ENCODE results near the gene C3orf80. TPM values are rescaled to one million over a fixed set of nuclear protein-coding genes. Genes with fewer than 3 reads are reported as not detected.

The C3orf80 gene
- polyA plus RNA-seq, 2 of the 4 experiments (the other 2 are of a cell fraction), result 1.7 to 3.7 TPM

GRCh38 chr3:160221019-160221418 is 4.2 kb upstream of the C3orf80 start:
- Histone ChIP-seq H3K27ac (no peak overlapping the region), H3K4me2 (no peak overlapping the region), H3K9me3 (no peaks in the 10 kb centered on the region), H3K4me1 (no peaks in the 10 kb centered on the region), H3K4me3 (no peak overlapping the region)
- FAIRE-seq (no peak), ATAC-seq (no peak), DNase-seq (ENCODE audit: low read depth in 1 of 2, low spot score in 1 of 2) (no peak)
- TF ChIP-seq RNF2 (IDR thresholded peaks at IDR 0.05; ENCODE audit: borderline replicate concordance, low read depth) (no peak), RFX5 (IDR thresholded peaks at IDR 0.05) (no peak), FOSB (CRISPR knock-in tag; IDR thresholded peaks at IDR 0.05) (no peak), USF2 (IDR thresholded peaks at IDR 0.05) (no peak), MAFK (IDR thresholded peaks at IDR 0.05; ENCODE audit: partially characterized antibody) (no peak), FOSL2 (IDR thresholded peaks at IDR 0.05) (no peak), FOSL2 (CRISPR knock-in tag; IDR thresholded peaks at IDR 0.05) (no peak), CBX2 (IDR thresholded peaks at IDR 0.05; ENCODE audit: borderline replicate concordance, low read depth) (no peak)
- POLR2A ChIA-PET, result no interaction called here
- 42% methylated on average over 2 of the region's 2 CpGs for WGBS (ENCODE audit: missing lambda C conversion rate)
- CTCF ChIA-PET, result interaction anchor here (2.0 to 2.7 kb wide), 2 partner anchors 25 to 58 kb away, joined by 4 to 7 read pairs; no protein-coding TSS in a partner anchor

GRCh38 chr3:160224256-160224655 is 966 bp upstream of the C3orf80 start:
- POLR2A ChIA-PET, result interaction anchor here (2.0 kb wide), 1 partner anchor 192 kb away, joined by 9 read pairs; no protein-coding TSS in a partner anchor
- WGBS (ENCODE audit: missing lambda C conversion rate), result 89% methylated on average over 12 of the region's 12 CpGs
- TF ChIP-seq E2F6 (IDR thresholded peaks at IDR 0.05; ENCODE audit: borderline replicate concordance, low read depth) (no peak), HDAC2 (IDR thresholded peaks at IDR 0.05) (no peak), RCOR1 (IDR thresholded peaks at IDR 0.05; ENCODE audit: low read depth, low read length) (no peak), CHD4 (IDR thresholded peaks at IDR 0.05; ENCODE audit: borderline replicate concordance) (no peak), KDM5A (IDR thresholded peaks at IDR 0.05) (no peak), ZSCAN20 (CRISPR knock-in tag; IDR thresholded peaks at IDR 0.05) (no peak)
- H3K27ac ChIP-seq, result peak overlapping the region in 1 of 2 experiments; percentile 89; a peak in 3 of 6 replicates
- no peak for FAIRE-seq
- H3K9me3 ChIP-seq, result no peaks in the 10 kb centered on the region
- CTCF ChIA-PET, result interaction anchor here (1.3 to 4.3 kb wide), 7 partner anchors 9 to 208 kb away, joined by 3 to 26 read pairs (median 14); no protein-coding TSS in a partner anchor
- DNase-seq (ENCODE audit: low read depth in 1 of 2, low spot score in 1 of 2), result no peak
- no peak for ATAC-seq
- H3K4me3 ChIP-seq, result no peak overlapping the region
- H3K4me2 ChIP-seq, result no peak overlapping the region
- no peaks in the 10 kb centered on the region for H3K4me1 ChIP-seq

- WGBS (ENCODE audit: missing lambda C conversion rate), result 28% methylated on average over 16 of the region's 16 CpGs
- no peaks in the 10 kb centered on the region for H3K4me1 ChIP-seq
- FAIRE-seq, result no peak
- H3K4me2 ChIP-seq, result peak overlapping the region; percentile 77
- ATAC-seq, result peak in 1 of 2 experiments; percentile 8; a peak in 3 of 6 replicates
- peak overlapping the region; percentile 74 to 89 for H3K27ac ChIP-seq
- peak in 1 of 2 experiments; percentile 25 for DNase-seq (ENCODE audit: low read depth in 1 of 2, low spot score in 1 of 2)
- peak overlapping the region; percentile 57 for H3K4me3 ChIP-seq
- TF ChIP-seq ESRRA (IDR thresholded peaks at IDR 0.05; ENCODE audit: borderline replicate concordance, low read length) (no peak), HOXB13 (CRISPR knock-in tag; IDR thresholded peaks at IDR 0.05; ENCODE audit: low read depth) (no peak), ZNF302 (CRISPR knock-in tag; IDR thresholded peaks at IDR 0.05) (no peak), CEBPB (IDR thresholded peaks at IDR 0.05) (no peak), NR3C1 (IDR thresholded peaks at IDR 0.05) (no peak), POLR2A (IDR thresholded peaks at IDR 0.05; ENCODE audit: low read length) (no peak), MAZ (IDR thresholded peaks at IDR 0.05; ENCODE audit: borderline replicate concordance, low read depth, low read length) (no peak), HES2 (IDR thresholded peaks at IDR 0.05) (no peak), ELK1 (IDR thresholded peaks at IDR 0.05; ENCODE audit: low read depth, low read length) (no peak), PBX3 (IDR thresholded peaks at IDR 0.05) (no peak), CBX2 (IDR thresholded peaks at IDR 0.05; ENCODE audit: borderline replicate concordance, low read depth) (no peak), SMC3 (IDR thresholded peaks at IDR 0.05) (no peak), KDM5A (IDR thresholded peaks at IDR 0.05) (no peak), NFE2L2 (conservative IDR thresholded peaks at IDR 0.05; ENCODE audit: low read length) (no peak), MYC (IDR thresholded peaks at IDR 0.05; ENCODE audit: borderline replicate concordance, low read length) (no peak), REST (IDR thresholded peaks at IDR 0.05) (no peak)
- no peaks in the 10 kb centered on the region for H3K9me3 ChIP-seq
- POLR2A ChIA-PET, result interaction anchor here (0.9 to 2.0 kb wide), 3 partner anchors 12 to 193 kb away, joined by 3 to 9 read pairs (median 3); no protein-coding TSS in a partner anchor
- CTCF ChIA-PET, result interaction anchor here (1.0 to 4.3 kb wide), 25 partner anchors 9 to 340 kb away, joined by 3 to 26 read pairs (median 7); no protein-coding TSS in a partner anchor
Measured at GRCh38 chr3:160224811-160225175, 429 bp upstream of the C3orf80 start.

All from A549 (cell line).